ENCODE data around the gene FBXO8. TPM values are rescaled to one million over a fixed set of nuclear protein-coding genes. Genes with fewer than 3 reads are reported as not detected.

The FBXO8 gene
- total RNA-seq, 5 donors from 2014 or later (not counting 1 experiment from before 2014, with no cell fraction given), result 16.0 to 27.3 (median 21.8) TPM

DNA sequence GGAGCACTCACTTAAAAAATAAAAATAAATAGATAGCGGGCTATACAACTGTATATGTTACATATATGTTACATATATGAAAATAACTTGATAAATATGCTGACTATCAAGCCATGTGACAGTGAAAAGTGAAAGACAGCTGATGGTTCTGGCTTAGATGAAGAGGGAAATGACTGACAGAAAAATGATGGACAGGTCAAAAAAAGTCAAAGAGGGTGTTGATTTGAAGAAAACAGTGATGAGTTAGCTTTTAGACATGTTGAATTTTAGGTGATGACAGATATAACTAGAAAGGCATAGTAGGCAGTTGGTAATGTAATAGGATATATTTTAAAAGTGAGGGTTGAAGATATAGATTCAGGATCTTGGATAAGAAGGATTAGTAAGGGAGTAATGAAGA lies 37.8 kb downstream of the FBXO8 start:
- Mint-ChIP-seq H3K4me3 (no peak overlapping the region), H3K4me1 (peaks cover 0 to 4% (median 0%) of the 10 kb centered on the region in 3 donors), H3K9me3 (no peaks in the 10 kb centered on the region), H3K27me3 (no peaks in the 10 kb centered on the region), H3K27ac (no peak overlapping the region), H3K36me3 (peaks cover 15% of the 10 kb centered on the region)
- ATAC-seq (replicated peaks in 1 of 4) (no peak), DNase-seq (no peak)
- H3K9me3 ChIP-seq, result no peaks in the 10 kb centered on the region
- ChIA-PET POLR2A (no interaction called here), CTCF (no interaction called here)
- H3K27ac ChIP-seq (ENCODE audit: low read length), result no peak overlapping the region
- no peaks in the 10 kb centered on the region for H3K27me3 ChIP-seq (replicated peaks in 1 of 2; ENCODE audit: control insufficient read depth in 2 of 2, extremely low read depth in 1 of 2, insufficient read depth in 2 of 2, low read length in 1 of 2)
- H3K4me3 ChIP-seq (ENCODE audit: control insufficient read depth in 1 of 2, extremely low read depth in 1 of 2, low read length in 1 of 2), result no peak overlapping the region
- H3K36me3 ChIP-seq (ENCODE audit: control insufficient read depth in 2 of 2, extremely low read depth in 1 of 2, insufficient read depth in 1 of 2, low read length in 1 of 2), result no peaks in the 10 kb centered on the region
- no CpG with 5 or more reads among the region's 1 CpG for WGBS (ENCODE audit: insufficient coverage)
- H3K4me1 ChIP-seq (ENCODE audit: control insufficient read depth in 1 of 2, extremely low read depth in 1 of 2, insufficient read depth in 2 of 2, low read length in 2 of 2), result no peaks in the 10 kb centered on the region

DNA sequence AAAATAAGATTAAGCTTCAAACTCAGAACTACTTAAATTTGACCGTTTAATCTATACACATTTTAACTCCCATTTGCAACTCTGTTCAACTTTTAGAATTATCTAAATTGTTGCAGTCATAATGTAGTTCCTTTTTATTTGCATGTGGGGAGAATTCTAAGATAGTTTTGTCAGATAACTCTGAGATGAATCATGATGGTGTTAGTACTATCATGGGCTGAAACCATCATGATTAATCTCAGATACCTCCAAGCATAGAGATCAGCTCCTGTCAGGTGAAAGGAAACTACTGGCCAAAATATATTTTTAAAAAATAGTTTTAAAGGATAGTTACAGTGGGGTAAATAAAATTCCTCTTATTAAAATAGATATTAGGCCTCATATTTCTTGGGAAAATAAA lies 39.0 kb downstream of the FBXO8 start:
- POLR2A ChIA-PET, result interaction anchor here in 1 of 2 donors (0.5 kb wide), 1 partner anchor 9 kb away, joined by 3 read pairs; no protein-coding TSS in a partner anchor
- Mint-ChIP-seq H3K4me1 (peaks cover 0 to 4% (median 0%) of the 10 kb centered on the region in 3 donors), H3K36me3 (peaks cover 10% of the 10 kb centered on the region), H3K9me3 (no peaks in the 10 kb centered on the region), H3K27ac (no peak overlapping the region), H3K27me3 (no peaks in the 10 kb centered on the region), H3K4me3 (no peak overlapping the region)
- Histone ChIP-seq H3K27me3 (replicated peaks in 1 of 2; ENCODE audit: control insufficient read depth in 2 of 2, extremely low read depth in 1 of 2, insufficient read depth in 2 of 2, low read length in 1 of 2) (no peaks in the 10 kb centered on the region), H3K4me1 (ENCODE audit: control insufficient read depth in 1 of 2, extremely low read depth in 1 of 2, insufficient read depth in 2 of 2, low read length in 2 of 2) (no peaks in the 10 kb centered on the region), H3K9me3 (no peaks in the 10 kb centered on the region), H3K36me3 (ENCODE audit: control insufficient read depth in 2 of 2, extremely low read depth in 1 of 2, insufficient read depth in 1 of 2, low read length in 1 of 2) (peaks cover 0 to 4% of the 10 kb centered on the region in 2 donors), H3K27ac (ENCODE audit: low read length) (no peak overlapping the region), H3K4me3 (ENCODE audit: control insufficient read depth in 1 of 2, extremely low read depth in 1 of 2, low read length in 1 of 2) (no peak overlapping the region)
- no peak for DNase-seq
- ATAC-seq (replicated peaks in 1 of 4), result no peak
- WGBS (ENCODE audit: insufficient coverage), result no CpG with 5 or more reads among the region's 1 CpG
- CTCF ChIA-PET, result interaction anchor here in 1 of 2 donors (0.6 kb wide), 1 partner anchor 13 kb away, joined by 3 read pairs; no protein-coding TSS in a partner anchor

DNA sequence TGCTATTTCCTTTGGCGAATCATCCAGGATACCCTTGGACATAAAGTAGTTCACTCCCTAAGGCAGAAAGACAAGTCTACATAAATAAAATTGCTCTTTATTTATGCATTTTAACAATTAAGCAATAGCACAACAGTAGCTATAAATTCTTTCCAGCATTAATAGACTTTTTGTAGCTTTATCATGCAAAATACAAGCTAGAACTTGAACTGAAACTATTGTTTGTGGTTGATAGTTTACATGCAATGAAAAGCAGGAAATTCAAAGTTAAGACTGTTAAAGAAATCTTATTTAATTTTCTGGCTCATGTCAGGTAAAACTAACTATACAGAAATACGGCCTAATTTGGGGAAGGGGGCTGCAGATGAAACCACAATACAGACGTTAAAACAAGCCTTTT lies 42.3 kb downstream of the FBXO8 start:
- ATAC-seq (replicated peaks in 1 of 4) (no peak), DNase-seq (no peak)
- peaks cover 12% of the 10 kb centered on the region for H3K36me3 Mint-ChIP-seq
- WGBS (ENCODE audit: insufficient coverage), result no CpG with 5 or more reads among the region's 3 CpGs
- H3K4me1 ChIP-seq (ENCODE audit: control insufficient read depth in 1 of 2, extremely low read depth in 1 of 2, insufficient read depth in 2 of 2, low read length in 2 of 2), result no peaks in the 10 kb centered on the region
- H3K27ac Mint-ChIP-seq, result no peak overlapping the region
- H3K27ac ChIP-seq (ENCODE audit: low read length), result no peak overlapping the region
- H3K36me3 ChIP-seq (ENCODE audit: control insufficient read depth in 2 of 2, extremely low read depth in 1 of 2, insufficient read depth in 1 of 2, low read length in 1 of 2), result peaks cover 0 to 11% of the 10 kb centered on the region in 2 donors
- H3K27me3 Mint-ChIP-seq, result no peaks in the 10 kb centered on the region
- no peak overlapping the region for H3K4me3 Mint-ChIP-seq
- no peak overlapping the region for H3K4me3 ChIP-seq (ENCODE audit: control insufficient read depth in 1 of 2, extremely low read depth in 1 of 2, low read length in 1 of 2)
- ChIA-PET CTCF (no interaction called here), POLR2A (no interaction called here)
- no peaks in the 10 kb centered on the region for H3K4me1 Mint-ChIP-seq
- no peaks in the 10 kb centered on the region for H3K9me3 Mint-ChIP-seq
- no peaks in the 10 kb centered on the region for H3K27me3 ChIP-seq (replicated peaks in 1 of 2; ENCODE audit: control insufficient read depth in 2 of 2, extremely low read depth in 1 of 2, insufficient read depth in 2 of 2, low read length in 1 of 2)
- H3K9me3 ChIP-seq, result no peaks in the 10 kb centered on the region

DNA sequence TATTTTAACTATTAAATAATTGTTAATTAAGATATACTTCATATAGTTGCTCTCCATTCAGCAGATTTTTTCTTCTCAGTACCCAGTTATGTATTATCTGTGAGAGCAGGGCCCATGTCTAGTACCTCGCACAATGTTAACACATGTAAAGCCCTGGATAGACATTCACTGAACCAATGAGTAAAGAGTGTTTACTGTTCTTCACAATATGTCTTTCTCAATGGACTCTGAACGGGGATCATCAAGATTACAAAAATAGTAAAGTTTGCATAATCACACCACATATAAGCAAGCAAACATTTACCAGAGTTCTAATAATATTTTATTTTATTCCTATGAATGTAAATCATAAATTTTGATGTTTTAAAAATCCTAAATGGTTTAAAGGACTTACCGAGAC lies 47.1 kb downstream of the FBXO8 start:
- Histone ChIP-seq H3K9me3 (no peaks in the 10 kb centered on the region), H3K36me3 (ENCODE audit: control insufficient read depth in 2 of 2, extremely low read depth in 1 of 2, insufficient read depth in 1 of 2, low read length in 1 of 2) (peaks cover 0 to 15% of the 10 kb centered on the region in 2 donors), H3K4me1 (ENCODE audit: control insufficient read depth in 1 of 2, extremely low read depth in 1 of 2, insufficient read depth in 2 of 2, low read length in 2 of 2) (no peaks in the 10 kb centered on the region), H3K27me3 (replicated peaks in 1 of 2; ENCODE audit: control insufficient read depth in 2 of 2, extremely low read depth in 1 of 2, insufficient read depth in 2 of 2, low read length in 1 of 2) (no peaks in the 10 kb centered on the region), H3K27ac (ENCODE audit: low read length) (no peak overlapping the region), H3K4me3 (ENCODE audit: control insufficient read depth in 1 of 2, extremely low read depth in 1 of 2, low read length in 1 of 2) (no peak overlapping the region)
- DNase-seq (no peak), ATAC-seq (replicated peaks in 1 of 4) (no peak)
- peaks cover 28% of the 10 kb centered on the region for H3K36me3 Mint-ChIP-seq
- no peaks in the 10 kb centered on the region for H3K27me3 Mint-ChIP-seq
- H3K9me3 Mint-ChIP-seq, result no peaks in the 10 kb centered on the region
- H3K4me3 Mint-ChIP-seq, result no peak overlapping the region
- WGBS (ENCODE audit: insufficient coverage), result no CpG with 5 or more reads among the region's 3 CpGs
- ChIA-PET POLR2A (no interaction called here), CTCF (no interaction called here)
- no peak overlapping the region for H3K27ac Mint-ChIP-seq
- H3K4me1 Mint-ChIP-seq, result no peaks in the 10 kb centered on the region

DNA sequence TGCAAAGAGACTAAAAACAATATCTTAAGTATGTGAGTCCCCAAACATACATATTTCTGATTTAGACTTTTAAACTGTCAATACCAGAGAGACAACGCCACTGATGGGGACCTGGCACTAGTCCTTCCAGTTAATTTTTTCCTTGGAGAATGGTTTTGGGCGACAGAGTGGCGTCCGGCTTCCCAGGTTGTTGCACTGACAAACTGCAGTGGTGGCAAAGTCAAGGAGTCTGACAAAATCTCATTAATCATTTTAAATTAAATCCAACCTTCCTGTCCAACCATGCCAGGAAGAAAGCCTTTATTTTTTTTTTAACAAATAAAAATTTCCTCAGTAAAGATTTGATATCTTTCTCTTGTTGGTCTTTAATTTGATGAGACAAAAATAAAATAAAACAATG lies 52.8 kb downstream of the FBXO8 start:
- Mint-ChIP-seq H3K27me3 (peaks cover 0 to 6% of the 10 kb centered on the region in 2 donors), H3K9me3 (no peaks in the 10 kb centered on the region), H3K27ac (no peak overlapping the region), H3K36me3 (peaks cover 12% of the 10 kb centered on the region), H3K4me3 (no peak overlapping the region), H3K4me1 (no peaks in the 10 kb centered on the region)
- Histone ChIP-seq H3K27me3 (replicated peaks in 1 of 2; ENCODE audit: control insufficient read depth in 2 of 2, extremely low read depth in 1 of 2, insufficient read depth in 2 of 2, low read length in 1 of 2) (peaks cover 2% of the 10 kb centered on the region in 2 experiments), H3K4me1 (ENCODE audit: control insufficient read depth in 1 of 2, extremely low read depth in 1 of 2, insufficient read depth in 2 of 2, low read length in 2 of 2) (no peaks in the 10 kb centered on the region), H3K9me3 (no peaks in the 10 kb centered on the region), H3K27ac (ENCODE audit: low read length) (no peak overlapping the region), H3K36me3 (ENCODE audit: control insufficient read depth in 2 of 2, extremely low read depth in 1 of 2, insufficient read depth in 1 of 2, low read length in 1 of 2) (peaks cover 0 to 4% of the 10 kb centered on the region in 2 donors), H3K4me3 (ENCODE audit: control insufficient read depth in 1 of 2, extremely low read depth in 1 of 2, low read length in 1 of 2) (no peak overlapping the region)
- 100% methylated on average over 2 of the region's 4 CpGs for WGBS (ENCODE audit: insufficient coverage)
- ATAC-seq (replicated peaks in 1 of 4) (no peak), DNase-seq (no peak)
- ChIA-PET POLR2A (no interaction called here), CTCF (no interaction called here)

DNA sequence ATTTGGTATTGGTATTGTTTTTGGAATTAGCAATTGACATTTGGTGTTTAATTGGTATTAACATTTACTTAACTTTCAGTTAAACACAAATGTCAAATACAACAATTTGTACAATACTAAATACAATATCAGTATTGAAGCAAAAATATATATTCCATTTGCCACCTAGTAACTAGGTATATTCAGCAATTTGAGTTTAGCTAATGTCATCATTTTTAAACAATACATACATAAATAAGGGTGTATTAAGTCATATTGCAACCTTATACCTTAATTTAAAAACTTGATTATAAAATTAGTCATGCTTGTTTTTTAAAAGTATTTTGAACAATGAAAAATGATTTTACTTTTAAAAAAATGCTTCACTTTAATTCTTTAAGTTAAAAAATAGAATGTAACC lies 53.3 kb downstream of the FBXO8 start:
- Mint-ChIP-seq H3K27ac (no peak overlapping the region), H3K4me1 (no peaks in the 10 kb centered on the region), H3K36me3 (peaks cover 8% of the 10 kb centered on the region), H3K4me3 (no peak overlapping the region), H3K9me3 (no peaks in the 10 kb centered on the region), H3K27me3 (peaks cover 0 to 11% of the 10 kb centered on the region in 2 donors)
- Histone ChIP-seq H3K27ac (ENCODE audit: low read length) (no peak overlapping the region), H3K27me3 (replicated peaks in 1 of 2; ENCODE audit: control insufficient read depth in 2 of 2, extremely low read depth in 1 of 2, insufficient read depth in 2 of 2, low read length in 1 of 2) (peaks cover 2 to 4% of the 10 kb centered on the region in 2 experiments), H3K36me3 (ENCODE audit: control insufficient read depth in 2 of 2, extremely low read depth in 1 of 2, insufficient read depth in 1 of 2, low read length in 1 of 2) (peaks cover 0 to under 1% of the 10 kb centered on the region in 2 donors), H3K9me3 (no peaks in the 10 kb centered on the region), H3K4me1 (ENCODE audit: control insufficient read depth in 1 of 2, extremely low read depth in 1 of 2, insufficient read depth in 2 of 2, low read length in 2 of 2) (no peaks in the 10 kb centered on the region), H3K4me3 (ENCODE audit: control insufficient read depth in 1 of 2, extremely low read depth in 1 of 2, low read length in 1 of 2) (no peak overlapping the region)
- ATAC-seq (replicated peaks in 1 of 4), result no peak
- ChIA-PET CTCF (no interaction called here), POLR2A (no interaction called here)
- no peak for DNase-seq

DNA sequence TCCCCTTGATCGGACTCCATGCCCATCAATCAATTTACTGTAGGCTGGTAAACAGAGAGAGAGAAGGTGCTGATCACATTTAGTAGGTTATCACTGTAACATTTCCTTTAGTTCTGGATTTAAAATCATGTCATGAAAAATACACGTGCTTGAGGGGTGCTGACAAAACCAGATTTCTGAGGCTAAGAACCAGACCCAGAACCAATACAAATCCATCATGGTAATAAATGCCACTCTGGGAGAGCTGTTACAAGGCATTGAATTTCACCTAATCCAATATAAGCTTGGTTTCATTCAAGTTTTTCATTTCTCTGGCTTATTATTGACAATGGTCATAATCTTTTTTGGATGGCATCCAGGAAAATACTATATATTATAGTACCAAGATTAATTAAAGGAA lies 54.5 kb downstream of the FBXO8 start:
- Mint-ChIP-seq H3K4me3 (no peak overlapping the region), H3K27me3 (peaks cover 0 to 12% of the 10 kb centered on the region in 2 donors), H3K4me1 (no peaks in the 10 kb centered on the region), H3K36me3 (peaks cover 4% of the 10 kb centered on the region), H3K9me3 (no peaks in the 10 kb centered on the region), H3K27ac (no peak overlapping the region)
- Histone ChIP-seq H3K4me1 (ENCODE audit: control insufficient read depth in 1 of 2, extremely low read depth in 1 of 2, insufficient read depth in 2 of 2, low read length in 2 of 2) (no peaks in the 10 kb centered on the region), H3K4me3 (ENCODE audit: control insufficient read depth in 1 of 2, extremely low read depth in 1 of 2, low read length in 1 of 2) (no peak overlapping the region), H3K27me3 (replicated peaks in 1 of 2; ENCODE audit: control insufficient read depth in 2 of 2, extremely low read depth in 1 of 2, insufficient read depth in 2 of 2, low read length in 1 of 2) (peaks cover 2 to 8% of the 10 kb centered on the region in 2 experiments), H3K27ac (ENCODE audit: low read length) (no peak overlapping the region), H3K9me3 (no peaks in the 10 kb centered on the region), H3K36me3 (ENCODE audit: control insufficient read depth in 2 of 2, extremely low read depth in 1 of 2, insufficient read depth in 1 of 2, low read length in 1 of 2) (no peaks in the 10 kb centered on the region)
- POLR2A ChIA-PET, result interaction anchor here in 1 of 2 donors (0.6 kb wide), 1 partner anchor 18 kb away, joined by 3 read pairs; no protein-coding TSS in a partner anchor
- no peak for DNase-seq
- CTCF ChIA-PET, result interaction anchor here in 1 of 2 donors (0.6 to 0.9 kb wide), 2 partner anchors 9 to 11 kb away, joined by 4 to 5 read pairs; no protein-coding TSS in a partner anchor
- no peak for ATAC-seq (replicated peaks in 1 of 4)
- WGBS (ENCODE audit: insufficient coverage), result no CpG with 5 or more reads among the region's 2 CpGs
